Liver (tissue), 9 donors: Measurements from ENCODE around the gene OSBPL5. TPM values are rescaled to one million over a fixed set of nuclear protein-coding genes. Genes with fewer than 3 reads are reported as not detected.

Experiments
- DNase-seq: peaks from one replicate; pipeline ENCODE4 v3.0.0-alpha.2; 2017; ENCODE audit warnings: low spot score
- H3K27ac ChIP-seq, 2 donors: one replicate each; pipeline ENCODE4 v1.7.0; 2013; ENCODE audit warnings: inconsistent platforms in 2 of 2, low read length in 2 of 2, control low read depth in 1 of 2, low read depth in 1 of 2, mild to moderate bottlenecking in 1 of 2
- H3K27me3 ChIP-seq, 4 donors: one replicate each; pipeline versions ENCODE4 v1.6.1 to v1.7.0; 2013; ENCODE audit warnings: low read length in 3 of 4, inconsistent platforms in 1 of 4, mild to moderate bottlenecking in 1 of 4, moderate library complexity in 1 of 4; ENCODE audit not compliant: control insufficient read depth in 4 of 4, insufficient read depth in 4 of 4
- H3K36me3 ChIP-seq, 4 donors: one replicate each; pipeline versions ENCODE4 v1.6.1 to v1.7.0; 2013; ENCODE audit warnings: low read length in 3 of 4, mild to moderate bottlenecking in 3 of 4, low read depth in 1 of 4, moderate library complexity in 1 of 4; ENCODE audit not compliant: control insufficient read depth in 4 of 4, insufficient read depth in 3 of 4
- H3K4me1 ChIP-seq, 4 donors: one replicate each; pipeline versions ENCODE4 v1.6.1 to v1.7.0; 2013; ENCODE audit warnings: low read length in 3 of 4, mild to moderate bottlenecking in 3 of 4, moderate library complexity in 1 of 4; ENCODE audit not compliant: control insufficient read depth in 4 of 4, insufficient read depth in 4 of 4
- H3K4me3 ChIP-seq, 3 donors: one replicate each; pipeline versions ENCODE4 v1.6.1 to v1.7.0; 2013; ENCODE audit warnings: low read length in 3 of 3, control low read depth in 1 of 3, low read depth in 1 of 3, mild to moderate bottlenecking in 1 of 3
- H3K9ac ChIP-seq, 2 donors: one replicate each; pipeline ENCODE4 v1.7.0; 2013; ENCODE audit warnings: low read length in 2 of 2, mild to moderate bottlenecking in 2 of 2, moderate library complexity in 2 of 2, control low read depth in 1 of 2, low read depth in 1 of 2
- H3K9me3 ChIP-seq, 4 donors: one replicate each; pipeline versions ENCODE4 v1.6.1 to v1.7.0; 2013; ENCODE audit warnings: low read length in 3 of 4; ENCODE audit not compliant: control insufficient read depth in 4 of 4
- EGR1 ChIP-seq, 2 donors: IDR thresholded peaks; 2 replicates each; pipeline ENCODE4 v1.6.1; 2016 to 2018; ENCODE audit warnings: antibody characterized with exemption in 2 of 2, low read depth in 2 of 2
- FOXA1 ChIP-seq: IDR thresholded peaks from 2 replicates; pipeline ENCODE4 v1.6.1; 2016; ENCODE audit warnings: antibody characterized with exemption
- FOXA2 ChIP-seq: IDR thresholded peaks from 2 replicates; pipeline ENCODE4 v1.6.1; 2016; ENCODE audit warnings: antibody characterized with exemption
- GABPA ChIP-seq, 2 donors: IDR thresholded peaks in 1 of 2; conservative IDR thresholded peaks in 1 of 2; 2 replicates each; pipeline ENCODE4 v1.6.1; 2016; ENCODE audit warnings: antibody characterized with exemption in 2 of 2, mild to moderate bottlenecking in 1 of 2, moderate library complexity in 1 of 2
- HNF4A ChIP-seq, 2 donors: conservative IDR thresholded peaks; 2 replicates each; pipeline ENCODE4 v1.6.1; 2016; ENCODE audit warnings: antibody characterized with exemption in 2 of 2, mild to moderate bottlenecking in 2 of 2
- HNF4G ChIP-seq: IDR thresholded peaks from 2 replicates; pipeline ENCODE4 v1.6.1; 2016; ENCODE audit warnings: antibody characterized with exemption
- JUND ChIP-seq, 2 donors: IDR thresholded peaks; 2 replicates each; pipeline ENCODE4 v1.6.1; 2016; ENCODE audit warnings: antibody characterized with exemption in 2 of 2
- NR2F2 ChIP-seq: IDR thresholded peaks from 2 replicates; pipeline ENCODE4 v1.6.1; 2016; ENCODE audit warnings: antibody characterized with exemption
- RAD21 ChIP-seq, 2 donors: IDR thresholded peaks; 2 replicates each; pipeline ENCODE4 v1.6.1; 2016; ENCODE audit warnings: antibody characterized with exemption in 2 of 2, mild to moderate bottlenecking in 2 of 2
- RXRA ChIP-seq, 2 donors: IDR thresholded peaks; 2 replicates each; pipeline ENCODE4 v1.6.1; 2017 to 2018; ENCODE audit warnings: antibody characterized with exemption in 2 of 2, mild to moderate bottlenecking in 1 of 2
- SP1 ChIP-seq: IDR thresholded peaks from 2 replicates; pipeline ENCODE4 v1.6.1; 2018; ENCODE audit warnings: antibody characterized with exemption, mild to moderate bottlenecking
- TAF1 ChIP-seq: conservative IDR thresholded peaks from 2 replicates; pipeline ENCODE4 v1.6.1; 2016; ENCODE audit warnings: antibody characterized with exemption, mild to moderate bottlenecking
- YY1 ChIP-seq: IDR thresholded peaks from 2 replicates; pipeline ENCODE4 v1.6.1; 2016; ENCODE audit warnings: antibody characterized with exemption, mild to moderate bottlenecking
- WGBS: extraction: QIAGEN DNeasy Blood & Tissue Kit; methylation state at CpG from one replicate; pipeline ENCODE4 v1.1.7; 2013; 5-methylcytosine and 5-hydroxymethylcytosine counted together
- polyA plus RNA-seq, 2 donors: library from polyadenylated mRNA; stranded (reverse) in 1 of 2; unstranded in 1 of 2; fragments of 200-250 nt in 1 of 2; fragments of >200 nt in 1 of 2; fragmentation: Nextera tagmentation in 1 of 2; extraction: Ambion mirVana in 1 of 2; gene quantifications; one replicate each; pipeline versions ENCODE4 v1.2.1 to v1.2.3, GENCODE V29; 2013 to 2015
- total RNA-seq, 2 donors: library from RNA; depleted of rRNA; stranded (reverse); fragments of >200 nt; gene quantifications; one replicate each; pipeline ENCODE4 v1.2.3, GENCODE V29; 2014
- TF ChIP-seq, protein P1 (sequence below): IDR thresholded peaks from 2 replicates; pipeline ENCODE4 v1.6.1; 2016; ENCODE audit warnings: antibody characterized with exemption, mild to moderate bottlenecking
- TF ChIP-seq, protein P2 (sequence below): IDR thresholded peaks from 2 replicates; pipeline ENCODE4 v1.6.1; 2016; ENCODE audit warnings: antibody characterized with exemption
- TF ChIP-seq, protein P3 (sequence below): IDR thresholded peaks from 2 replicates; pipeline ENCODE4 v1.6.1; 2016; ENCODE audit warnings: antibody characterized with exemption
- TF ChIP-seq, protein P4 (sequence below): fragments of 150-350 bp; IDR thresholded peaks from 2 replicates; pipeline ENCODE4 v1.5.1; 2017; ENCODE audit warnings: improper control_type of control experiment, low read depth, low read length; ENCODE audit not compliant: missing input control
- TF ChIP-seq, protein P5 (sequence below): IDR thresholded peaks from 2 replicates; pipeline ENCODE4 v1.6.1; 2016; ENCODE audit warnings: antibody characterized with exemption
- donor health status: healthy.
- donor health status: healthy.
- donor health status: healthy.
- donor health status: healthy.
- donor health status: healthy.

OSBPL5 gene
- total and polyA plus RNA-seq, 4 donors: 0.74 to 6.2 (median 3.9) TPM

DNA sequence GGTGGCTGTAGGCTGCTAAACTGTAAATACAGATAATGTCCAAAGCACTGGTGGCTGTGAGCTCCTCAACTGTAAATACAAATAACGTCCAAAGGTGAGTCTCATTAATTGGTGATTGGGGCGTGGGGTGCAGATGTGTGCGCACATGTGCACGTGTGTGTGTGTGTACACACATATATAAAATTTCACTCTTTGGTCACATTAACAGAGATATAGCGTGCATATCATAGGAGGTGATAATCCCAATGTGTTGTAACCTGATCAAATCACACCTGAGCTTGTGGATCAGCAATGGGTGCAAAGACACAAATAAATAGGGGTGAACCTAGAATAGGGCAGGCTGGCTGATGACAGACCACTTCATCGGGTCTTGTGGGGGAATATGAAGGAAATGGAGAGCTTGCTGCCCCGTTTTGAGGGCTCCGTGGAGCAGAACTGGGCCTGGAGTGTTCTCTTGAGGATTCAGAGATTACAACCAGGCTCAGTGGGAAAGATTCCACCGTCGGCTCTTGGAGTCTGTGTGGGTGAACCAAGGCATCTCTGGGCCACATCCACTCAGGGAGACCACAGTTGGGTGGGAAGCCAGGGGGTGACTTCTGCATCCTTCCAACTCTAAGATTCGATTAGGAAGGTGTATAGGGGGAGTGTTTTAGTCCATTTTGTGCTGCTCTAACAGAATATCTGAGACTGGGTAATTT lies 24.9 kb upstream of the OSBPL5 start:
- Histone ChIP-seq H3K36me3 (no peaks in the 10 kb centered on the region), H3K27me3 (no peaks in the 10 kb centered on the region), H3K27ac (no peak overlapping the region), H3K9ac (no peak overlapping the region), H3K4me3 (no peak overlapping the region), H3K4me1 (no peaks in the 10 kb centered on the region), H3K9me3 (peaks cover 0 to 2% (median 0%) of the 10 kb centered on the region in 4 donors)
- TF ChIP-seq, protein P1, sequence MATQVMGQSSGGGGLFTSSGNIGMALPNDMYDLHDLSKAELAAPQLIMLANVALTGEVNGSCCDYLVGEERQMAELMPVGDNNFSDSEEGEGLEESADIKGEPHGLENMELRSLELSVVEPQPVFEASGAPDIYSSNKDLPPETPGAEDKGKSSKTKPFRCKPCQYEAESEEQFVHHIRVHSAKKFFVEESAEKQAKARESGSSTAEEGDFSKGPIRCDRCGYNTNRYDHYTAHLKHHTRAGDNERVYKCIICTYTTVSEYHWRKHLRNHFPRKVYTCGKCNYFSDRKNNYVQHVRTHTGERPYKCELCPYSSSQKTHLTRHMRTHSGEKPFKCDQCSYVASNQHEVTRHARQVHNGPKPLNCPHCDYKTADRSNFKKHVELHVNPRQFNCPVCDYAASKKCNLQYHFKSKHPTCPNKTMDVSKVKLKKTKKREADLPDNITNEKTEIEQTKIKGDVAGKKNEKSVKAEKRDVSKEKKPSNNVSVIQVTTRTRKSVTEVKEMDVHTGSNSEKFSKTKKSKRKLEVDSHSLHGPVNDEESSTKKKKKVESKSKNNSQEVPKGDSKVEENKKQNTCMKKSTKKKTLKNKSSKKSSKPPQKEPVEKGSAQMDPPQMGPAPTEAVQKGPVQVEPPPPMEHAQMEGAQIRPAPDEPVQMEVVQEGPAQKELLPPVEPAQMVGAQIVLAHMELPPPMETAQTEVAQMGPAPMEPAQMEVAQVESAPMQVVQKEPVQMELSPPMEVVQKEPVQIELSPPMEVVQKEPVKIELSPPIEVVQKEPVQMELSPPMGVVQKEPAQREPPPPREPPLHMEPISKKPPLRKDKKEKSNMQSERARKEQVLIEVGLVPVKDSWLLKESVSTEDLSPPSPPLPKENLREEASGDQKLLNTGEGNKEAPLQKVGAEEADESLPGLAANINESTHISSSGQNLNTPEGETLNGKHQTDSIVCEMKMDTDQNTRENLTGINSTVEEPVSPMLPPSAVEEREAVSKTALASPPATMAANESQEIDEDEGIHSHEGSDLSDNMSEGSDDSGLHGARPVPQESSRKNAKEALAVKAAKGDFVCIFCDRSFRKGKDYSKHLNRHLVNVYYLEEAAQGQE: no peak
- no peak for TF ChIP-seq RAD21 (IDR thresholded peaks at IDR 0.05)
- no peak for TF ChIP-seq GABPA (IDR thresholded peaks at IDR 0.05 in 1 of 2, conservative IDR thresholded peaks at IDR 0.05 in 1 of 2)
- TF ChIP-seq EGR1 (IDR thresholded peaks at IDR 0.05; ENCODE audit: low read depth in 2 of 2): no peak
- TF ChIP-seq FOXA1: no peak
- no peak for TF ChIP-seq HNF4G
- TF ChIP-seq SP1: no peak
- TF ChIP-seq, protein P2, sequence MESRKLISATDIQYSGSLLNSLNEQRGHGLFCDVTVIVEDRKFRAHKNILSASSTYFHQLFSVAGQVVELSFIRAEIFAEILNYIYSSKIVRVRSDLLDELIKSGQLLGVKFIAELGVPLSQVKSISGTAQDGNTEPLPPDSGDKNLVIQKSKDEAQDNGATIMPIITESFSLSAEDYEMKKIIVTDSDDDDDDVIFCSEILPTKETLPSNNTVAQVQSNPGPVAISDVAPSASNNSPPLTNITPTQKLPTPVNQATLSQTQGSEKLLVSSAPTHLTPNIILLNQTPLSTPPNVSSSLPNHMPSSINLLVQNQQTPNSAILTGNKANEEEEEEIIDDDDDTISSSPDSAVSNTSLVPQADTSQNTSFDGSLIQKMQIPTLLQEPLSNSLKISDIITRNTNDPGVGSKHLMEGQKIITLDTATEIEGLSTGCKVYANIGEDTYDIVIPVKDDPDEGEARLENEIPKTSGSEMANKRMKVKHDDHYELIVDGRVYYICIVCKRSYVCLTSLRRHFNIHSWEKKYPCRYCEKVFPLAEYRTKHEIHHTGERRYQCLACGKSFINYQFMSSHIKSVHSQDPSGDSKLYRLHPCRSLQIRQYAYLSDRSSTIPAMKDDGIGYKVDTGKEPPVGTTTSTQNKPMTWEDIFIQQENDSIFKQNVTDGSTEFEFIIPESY: no peak
- TF ChIP-seq TAF1: no peak
- TF ChIP-seq RXRA (IDR thresholded peaks at IDR 0.05): no peak
- TF ChIP-seq NR2F2: no peak
- TF ChIP-seq JUND (IDR thresholded peaks at IDR 0.05): no peak
- TF ChIP-seq HNF4A (conservative IDR thresholded peaks at IDR 0.05): no peak
- no peak for TF ChIP-seq YY1
- TF ChIP-seq, protein P3, sequence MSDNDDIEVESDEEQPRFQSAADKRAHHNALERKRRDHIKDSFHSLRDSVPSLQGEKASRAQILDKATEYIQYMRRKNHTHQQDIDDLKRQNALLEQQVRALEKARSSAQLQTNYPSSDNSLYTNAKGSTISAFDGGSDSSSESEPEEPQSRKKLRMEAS: no peak
- TF ChIP-seq, protein P4, sequence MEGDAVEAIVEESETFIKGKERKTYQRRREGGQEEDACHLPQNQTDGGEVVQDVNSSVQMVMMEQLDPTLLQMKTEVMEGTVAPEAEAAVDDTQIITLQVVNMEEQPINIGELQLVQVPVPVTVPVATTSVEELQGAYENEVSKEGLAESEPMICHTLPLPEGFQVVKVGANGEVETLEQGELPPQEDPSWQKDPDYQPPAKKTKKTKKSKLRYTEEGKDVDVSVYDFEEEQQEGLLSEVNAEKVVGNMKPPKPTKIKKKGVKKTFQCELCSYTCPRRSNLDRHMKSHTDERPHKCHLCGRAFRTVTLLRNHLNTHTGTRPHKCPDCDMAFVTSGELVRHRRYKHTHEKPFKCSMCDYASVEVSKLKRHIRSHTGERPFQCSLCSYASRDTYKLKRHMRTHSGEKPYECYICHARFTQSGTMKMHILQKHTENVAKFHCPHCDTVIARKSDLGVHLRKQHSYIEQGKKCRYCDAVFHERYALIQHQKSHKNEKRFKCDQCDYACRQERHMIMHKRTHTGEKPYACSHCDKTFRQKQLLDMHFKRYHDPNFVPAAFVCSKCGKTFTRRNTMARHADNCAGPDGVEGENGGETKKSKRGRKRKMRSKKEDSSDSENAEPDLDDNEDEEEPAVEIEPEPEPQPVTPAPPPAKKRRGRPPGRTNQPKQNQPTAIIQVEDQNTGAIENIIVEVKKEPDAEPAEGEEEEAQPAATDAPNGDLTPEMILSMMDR: no peak
- TF ChIP-seq FOXA2: no peak
- TF ChIP-seq, protein P5, sequence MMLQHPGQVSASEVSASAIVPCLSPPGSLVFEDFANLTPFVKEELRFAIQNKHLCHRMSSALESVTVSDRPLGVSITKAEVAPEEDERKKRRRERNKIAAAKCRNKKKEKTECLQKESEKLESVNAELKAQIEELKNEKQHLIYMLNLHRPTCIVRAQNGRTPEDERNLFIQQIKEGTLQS: no peak
- no peak for DNase-seq
- WGBS: 84% methylated on average over 11 of the region's 11 CpGs
